Activated CD4-positive, alpha-beta T cell treated with anti-CD3 and anti-CD28 coated beads, Interleukin-2, amount 50 U/mL, for 1 hour (primary cell): ENCODE results near the gene MPRIP.
A peak's percentile ranks its signal among the peaks of the same experiment; 100 is the strongest.

ENCODE experiments used
- DNase-seq: peaks from one replicate; pipeline ENCODE4 v3.0.0-alpha.2; 2020

Gene MPRIP

GRCh38 chr17:17111401-17112393 lies 69.4 kb downstream of the MPRIP start:
- no peak for DNase-seq

GRCh38 chr17:17112628-17113200 lies 70.5 kb downstream of the MPRIP start:
- no peak for DNase-seq

GRCh38 chr17:17114592-17115225 lies 72.5 kb downstream of the MPRIP start:
- no peak for DNase-seq

- DNase-seq = no peak
These were observed 73.4 kb downstream of the MPRIP start for GRCh38 chr17:17115620-17116019.

GRCh38 chr17:17116406-17116805 lies 74.1 kb downstream of the MPRIP start:
- DNase-seq = no peak

GRCh38 chr17:17117923-17118322 lies 75.7 kb downstream of the MPRIP start:
- DNase-seq = no peak

- no peak for DNase-seq
These were observed 76.1 kb downstream of the MPRIP start for GRCh38 chr17:17118399-17118798.

- no peak for DNase-seq
These were observed 76.8 kb downstream of the MPRIP start for GRCh38 chr17:17119106-17119505.

GRCh38 chr17:17119533-17119932 lies 77.3 kb downstream of the MPRIP start:
- peak; percentile 59 for DNase-seq

- DNase-seq = no peak
These were observed 78.0 kb downstream of the MPRIP start for GRCh38 chr17:17120294-17120693.

- DNase-seq = no peak
These were observed 78.4 kb downstream of the MPRIP start for GRCh38 chr17:17120701-17121100.

- DNase-seq = no peak
These were observed 78.9 kb downstream of the MPRIP start for GRCh38 chr17:17121162-17121561.

- DNase-seq = no peak
These were observed 80.7 kb downstream of the MPRIP start for GRCh38 chr17:17122781-17123483.

GRCh38 chr17:17124341-17124740 lies 82.1 kb downstream of the MPRIP start:
- DNase-seq = no peak

- DNase-seq = no peak
These were observed 83.2 kb downstream of the MPRIP start for GRCh38 chr17:17125136-17126084.

GRCh38 chr17:17126131-17127110 lies 84.2 kb downstream of the MPRIP start:
- DNase-seq = no peak

GRCh38 chr17:17127156-17127555 lies 84.9 kb downstream of the MPRIP start:
- no peak for DNase-seq

- no peak for DNase-seq
These were observed 85.6 kb downstream of the MPRIP start for GRCh38 chr17:17127730-17128291.

- DNase-seq = no peak
These were observed 86.3 kb downstream of the MPRIP start for GRCh38 chr17:17128476-17129075.

GRCh38 chr17:17129466-17129865 lies 87.2 kb downstream of the MPRIP start:
- no peak for DNase-seq
